CD14-positive monocyte (primary cell): ENCODE results near the gene DRAM2. TPM values are rescaled to one million over a fixed set of nuclear protein-coding genes. Genes with fewer than 3 reads are reported as not detected.

Source experiments
- DNase-seq, 3 donors: peaks; one replicate each; pipeline ENCODE4 v3.0.0-alpha.2; 2011 to 2022
- H2AFZ ChIP-seq: 2 replicates; pipeline ENCODE4 v1.6.0; 2012; ENCODE audit warnings: mild to moderate bottlenecking, low read depth, low read length, inconsistent platforms; ENCODE audit not compliant: insufficient read depth, poor library complexity, severe bottlenecking
- H3K27ac ChIP-seq, 2 donors: 1 replicate in 1 of 2; 2 replicates in 1 of 2; pipeline ENCODE4 v1.5.1; 2012 to 2013; ENCODE audit warnings: low read length in 2 of 2, control low read depth in 1 of 2, inconsistent platforms in 1 of 2, low read depth in 1 of 2, mild to moderate bottlenecking in 1 of 2
- H3K27me3 ChIP-seq, 2 donors: one replicate each; pipeline versions ENCODE4 v1.6.0 to v1.6.1; 2011 to 2013; ENCODE audit warnings: low read length in 2 of 2; ENCODE audit not compliant: control insufficient read depth in 2 of 2, insufficient read depth in 2 of 2
- H3K36me3 ChIP-seq, 2 donors: replicated peaks in 1 of 2; 1 replicate in 1 of 2; 2 replicates in 1 of 2; pipeline versions ENCODE4 v1.5.1 to v1.6.1; 2012 to 2013; ENCODE audit warnings: low read length in 2 of 2, control low read depth in 1 of 2, inconsistent platforms in 1 of 2, mild to moderate bottlenecking in 1 of 2; ENCODE audit not compliant: insufficient read depth in 2 of 2, control insufficient read depth in 1 of 2
- H3K4me1 ChIP-seq, 2 donors: 1 replicate in 1 of 2; 2 replicates in 1 of 2; pipeline versions ENCODE4 v1.5.1 to v1.6.1; 2012 to 2013; ENCODE audit warnings: low read length in 2 of 2, control low read depth in 1 of 2, inconsistent platforms in 1 of 2, mild to moderate bottlenecking in 1 of 2, moderate library complexity in 1 of 2; ENCODE audit not compliant: insufficient read depth in 2 of 2, control insufficient read depth in 1 of 2
- H3K4me2 ChIP-seq: replicated peaks from 2 replicates; pipeline ENCODE3; 2012; ENCODE audit warnings: low read length, moderate library complexity, mild to moderate bottlenecking; ENCODE audit not compliant: poor library complexity, severe bottlenecking; ENCODE audit errors: extremely low read depth
- H3K4me3 ChIP-seq, 3 experiments: fragments of 200-600 bp in 1 of 3; sonication (generic) in 1 of 3; replicated peaks in 1 of 3; 1 replicate in 2 of 3; 2 replicates in 1 of 3; pipeline ENCODE4 v1.5.1; 2011 to 2013; ENCODE audit warnings: low read length in 3 of 3, mild to moderate bottlenecking in 3 of 3, control low read depth in 2 of 3, low read depth in 2 of 3, inconsistent platforms in 1 of 3, moderate library complexity in 1 of 3
- H3K79me2 ChIP-seq: 2 replicates; pipeline ENCODE4 v1.6.0; 2012; ENCODE audit warnings: mild to moderate bottlenecking, control low read depth, inconsistent platforms, low read length, moderate library complexity; ENCODE audit not compliant: insufficient read depth
- H3K9ac ChIP-seq: 2 replicates; pipeline ENCODE4 v1.6.0; 2017; ENCODE audit warnings: low read length, mild to moderate bottlenecking; ENCODE audit not compliant: insufficient read depth, poor library complexity, severe bottlenecking
- H3K9me3 ChIP-seq, 2 donors: replicated peaks in 1 of 2; 1 replicate in 1 of 2; 2 replicates in 1 of 2; pipeline versions ENCODE4 v1.5.1 to v1.6.1; 2012 to 2013; ENCODE audit warnings: low read length in 2 of 2, control low read depth in 1 of 2; ENCODE audit not compliant: control insufficient read depth in 1 of 2, insufficient read depth in 1 of 2
- H4K20me1 ChIP-seq: 2 replicates; pipeline ENCODE4 v1.6.0; 2012; ENCODE audit warnings: mild to moderate bottlenecking, low read length, control low read depth, moderate library complexity; ENCODE audit not compliant: insufficient read depth
- H3K27ac Mint-ChIP-seq, 7 donors: one replicate each; pipeline ENCODE4 v1.8.0; 2020; ENCODE audit warnings: mild to moderate bottlenecking in 7 of 7, mixed read lengths in 7 of 7, moderate library complexity in 6 of 7, inconsistent platforms in 2 of 7
- H3K27me3 Mint-ChIP-seq, 3 donors: one replicate each; pipeline ENCODE4 v1.8.0; 2021 to 2022; ENCODE audit warnings: low read depth in 3 of 3, mild to moderate bottlenecking in 3 of 3, mixed read lengths in 3 of 3, moderate library complexity in 3 of 3, inconsistent platforms in 1 of 3
- H3K36me3 Mint-ChIP-seq, 2 donors: one replicate each; pipeline ENCODE4 v1.8.0; 2020; ENCODE audit warnings: mixed read lengths in 2 of 2, inconsistent platforms in 1 of 2, mild to moderate bottlenecking in 1 of 2
- H3K4me1 Mint-ChIP-seq: one replicate; pipeline ENCODE4 v1.8.0; 2020; ENCODE audit warnings: mild to moderate bottlenecking, mixed read lengths
- H3K4me3 Mint-ChIP-seq, 2 donors: one replicate each; pipeline ENCODE4 v1.8.0; 2020; ENCODE audit warnings: mild to moderate bottlenecking in 2 of 2, mixed read lengths in 2 of 2, moderate library complexity in 1 of 2
- H3K9me3 Mint-ChIP-seq, 7 donors: one replicate each; pipeline ENCODE4 v1.8.0; 2020 to 2022; ENCODE audit warnings: mixed read lengths in 7 of 7, mild to moderate bottlenecking in 6 of 7, moderate library complexity in 6 of 7, inconsistent platforms in 2 of 7
- WGBS: methylation state at CpG from one replicate; pipeline ENCODE4 v1.1.5; 2013; ENCODE audit warnings: missing lambda C conversion rate; ENCODE audit not compliant: insufficient coverage; 5-methylcytosine and 5-hydroxymethylcytosine counted together
- intact Hi-C, 2 donors: fragments of 100-400 bp; cut with micrococcal nuclease; formaldehyde crosslinking; loops; one replicate each; pipeline versions ENCODE4 v1.15.0 to v1.15.1; 2023
- polyA plus RNA-seq, 3 donors: library from polyadenylated mRNA; depleted of rRNA in 1 of 3; unstranded in 2 of 3; stranded (reverse) in 1 of 3; fragments of 300-500 nt in 2 of 3; fragments of >200 nt in 1 of 3; fragmentation: Illumina TruSeq in 2 of 3; gene quantifications; 1 replicate in 2 of 3; 2 replicates in 1 of 3; pipeline ENCODE4 v1.2.3, GENCODE V29; 2012 to 2021
- TF ChIP-seq, protein P1 (sequence below): fragments of 200-600 bp; IDR thresholded peaks from one replicate; pipeline ENCODE4 v1.8.0; 2022; ENCODE audit warnings: antibody characterized with exemption, mild to moderate bottlenecking

Gene DRAM2
- polyA plus RNA-seq, 3 donors: 85.9 to 204 (median 190) TPM

DNA sequence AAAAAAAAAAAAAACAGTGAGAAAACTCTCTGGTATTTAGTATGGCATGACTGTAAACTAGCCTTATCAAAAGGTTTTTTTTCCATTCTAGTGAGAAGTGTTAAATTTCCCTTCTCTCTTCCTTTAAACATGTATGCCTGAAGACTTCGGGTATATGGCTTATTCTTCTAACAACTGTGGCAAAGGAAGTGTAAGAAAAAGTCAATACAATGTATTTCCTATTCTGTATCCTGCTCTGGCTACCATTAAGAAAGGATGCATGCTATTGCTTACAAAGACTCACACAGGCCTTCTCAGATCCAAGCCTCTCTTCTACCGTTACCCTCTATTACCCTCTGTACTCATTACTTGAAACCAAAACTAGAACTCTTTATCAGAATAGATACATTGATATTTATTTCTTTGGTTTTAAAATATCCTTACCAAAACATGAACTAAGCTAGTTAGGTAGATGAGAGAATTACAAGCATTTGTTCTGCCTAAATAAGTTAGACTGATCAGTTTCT, 8.5 kb upstream of the DRAM2 start:
- Histone ChIP-seq H3K36me3 (peaks cover 61 to 73% of the 10 kb centered on the region in 2 donors), H3K9me3 (no peaks in the 10 kb centered on the region), H3K79me2 (peaks cover 100% of the 10 kb centered on the region), H3K4me1 (no peaks in the 10 kb centered on the region), H3K4me2 (no peak overlapping the region), H3K27me3 (no peaks in the 10 kb centered on the region), H3K9ac (no peak overlapping the region), H2AFZ (no peak overlapping the region), H4K20me1 (peaks cover 100% of the 10 kb centered on the region), H3K4me3 (no peak overlapping the region), H3K27ac (no peak overlapping the region)
- H3K4me1 Mint-ChIP-seq: peaks cover 44% of the 10 kb centered on the region
- H3K9me3 Mint-ChIP-seq: no peaks in the 10 kb centered on the region
- no CpG with 5 or more reads among the region's 2 CpGs for WGBS
- peak overlapping the region in 2 of 7 donors; percentile 12 to 37 for H3K27ac Mint-ChIP-seq
- H3K27me3 Mint-ChIP-seq: no peaks in the 10 kb centered on the region
- TF ChIP-seq, protein P1, sequence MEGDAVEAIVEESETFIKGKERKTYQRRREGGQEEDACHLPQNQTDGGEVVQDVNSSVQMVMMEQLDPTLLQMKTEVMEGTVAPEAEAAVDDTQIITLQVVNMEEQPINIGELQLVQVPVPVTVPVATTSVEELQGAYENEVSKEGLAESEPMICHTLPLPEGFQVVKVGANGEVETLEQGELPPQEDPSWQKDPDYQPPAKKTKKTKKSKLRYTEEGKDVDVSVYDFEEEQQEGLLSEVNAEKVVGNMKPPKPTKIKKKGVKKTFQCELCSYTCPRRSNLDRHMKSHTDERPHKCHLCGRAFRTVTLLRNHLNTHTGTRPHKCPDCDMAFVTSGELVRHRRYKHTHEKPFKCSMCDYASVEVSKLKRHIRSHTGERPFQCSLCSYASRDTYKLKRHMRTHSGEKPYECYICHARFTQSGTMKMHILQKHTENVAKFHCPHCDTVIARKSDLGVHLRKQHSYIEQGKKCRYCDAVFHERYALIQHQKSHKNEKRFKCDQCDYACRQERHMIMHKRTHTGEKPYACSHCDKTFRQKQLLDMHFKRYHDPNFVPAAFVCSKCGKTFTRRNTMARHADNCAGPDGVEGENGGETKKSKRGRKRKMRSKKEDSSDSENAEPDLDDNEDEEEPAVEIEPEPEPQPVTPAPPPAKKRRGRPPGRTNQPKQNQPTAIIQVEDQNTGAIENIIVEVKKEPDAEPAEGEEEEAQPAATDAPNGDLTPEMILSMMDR: no peak
- peaks cover 70 to 73% of the 10 kb centered on the region in 2 donors for H3K36me3 Mint-ChIP-seq
- DNase-seq: no peak
- H3K4me3 Mint-ChIP-seq: no peak overlapping the region
- intact Hi-C loops: no loop called here

DNA sequence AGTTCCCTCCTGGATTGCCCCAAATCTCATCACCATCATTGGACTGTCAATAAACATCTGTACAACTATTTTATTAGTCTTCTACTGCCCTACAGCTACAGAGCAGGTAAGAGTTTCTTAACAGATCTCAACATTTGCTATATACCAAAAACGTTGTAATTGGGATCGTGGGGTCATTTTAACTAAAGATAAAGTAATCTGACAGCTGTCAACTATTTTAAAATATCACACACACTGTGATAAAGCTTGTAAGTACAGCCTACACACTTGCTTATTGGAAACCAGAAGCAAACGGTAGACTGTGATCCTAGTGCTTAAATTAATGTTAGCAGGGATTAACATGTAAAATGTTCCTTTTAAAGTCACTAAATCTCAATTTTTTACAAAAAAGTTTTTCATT, 8.1 kb upstream of the DRAM2 start:
- no CpG with 5 or more reads among the region's 3 CpGs for WGBS
- intact Hi-C loops: no loop called here
- peaks cover 56 to 72% of the 10 kb centered on the region in 2 donors for H3K36me3 ChIP-seq
- H4K20me1 ChIP-seq: peaks cover 100% of the 10 kb centered on the region
- H3K9me3 ChIP-seq: no peaks in the 10 kb centered on the region
- no peak for DNase-seq
- H3K27me3 ChIP-seq: no peaks in the 10 kb centered on the region
- TF ChIP-seq, protein P1: no peak
- no peak overlapping the region for H3K4me3 ChIP-seq
- Mint-ChIP-seq H3K4me1 (peaks cover 46% of the 10 kb centered on the region), H3K9me3 (no peaks in the 10 kb centered on the region), H3K36me3 (peaks cover 65 to 68% of the 10 kb centered on the region in 2 donors), H3K27me3 (no peaks in the 10 kb centered on the region), H3K27ac (no peak overlapping the region), H3K4me3 (no peak overlapping the region)
- no peak overlapping the region for H3K9ac ChIP-seq
- peaks cover 100% of the 10 kb centered on the region for H3K79me2 ChIP-seq
- H2AFZ ChIP-seq: no peak overlapping the region
- peaks cover 2 to 4% of the 10 kb centered on the region in 2 donors for H3K4me1 ChIP-seq
- peak overlapping the region in 1 of 2 donors; percentile 2 for H3K27ac ChIP-seq
- no peak overlapping the region for H3K4me2 ChIP-seq
